Natural killer cell treated with Interleukin-12 subunit alpha and Interleukin-12 subunit beta and Interleukin-15 and Interleukin-18, amount 100 ng/mL, for 72 hours (primary cell): ENCODE data around the gene SH3PXD2A. TPM values are rescaled to one million over a fixed set of nuclear protein-coding genes. Genes with fewer than 3 reads are reported as not detected.

ENCODE experiments used
- ATAC-seq, 2 donors: fragments of 150-1000 bp; cut with Tn5 transposase in 1 of 2; sonication (Bioruptor Pico), chemical (Tn5 transposase) in 1 of 2; 2 replicates each; pipeline ENCODE4 v1.10.0; 2021
- DNase-seq: peaks from one replicate; pipeline ENCODE4 v3.0.0; 2022; ENCODE audit warnings: low spot score
- H3K27ac Mint-ChIP-seq, 2 donors: 1 replicate in 1 of 2; 2 replicates in 1 of 2; pipeline ENCODE4 v1.8.0; 2022; ENCODE audit warnings: mixed read lengths in 2 of 2, mild to moderate bottlenecking in 1 of 2, moderate library complexity in 1 of 2
- H3K27me3 Mint-ChIP-seq, 2 donors: 1 replicate in 1 of 2; 2 replicates in 1 of 2; pipeline ENCODE4 v1.8.0; 2022; ENCODE audit warnings: mixed read lengths in 2 of 2
- H3K36me3 Mint-ChIP-seq: one replicate; pipeline ENCODE4 v1.8.0; 2022; ENCODE audit warnings: mixed read lengths
- H3K4me1 Mint-ChIP-seq, 2 donors: 1 replicate in 1 of 2; 2 replicates in 1 of 2; pipeline ENCODE4 v1.8.0; 2022; ENCODE audit warnings: low read depth in 2 of 2, mixed read lengths in 2 of 2, mild to moderate bottlenecking in 1 of 2
- H3K4me3 Mint-ChIP-seq: one replicate; pipeline ENCODE4 v1.8.0; 2022; ENCODE audit warnings: mixed read lengths
- H3K9me3 Mint-ChIP-seq: 2 replicates; pipeline ENCODE4 v1.8.0; 2022; ENCODE audit warnings: mixed read lengths
- total RNA-seq, 2 donors: library from RNA; stranded (reverse); gene quantifications; one replicate each; pipeline ENCODE4 v1.2.3, GENCODE V29; 2022

The SH3PXD2A gene
- total RNA-seq, 2 donors from 2014 or later = 3.4 to 7.6 TPM

DNA sequence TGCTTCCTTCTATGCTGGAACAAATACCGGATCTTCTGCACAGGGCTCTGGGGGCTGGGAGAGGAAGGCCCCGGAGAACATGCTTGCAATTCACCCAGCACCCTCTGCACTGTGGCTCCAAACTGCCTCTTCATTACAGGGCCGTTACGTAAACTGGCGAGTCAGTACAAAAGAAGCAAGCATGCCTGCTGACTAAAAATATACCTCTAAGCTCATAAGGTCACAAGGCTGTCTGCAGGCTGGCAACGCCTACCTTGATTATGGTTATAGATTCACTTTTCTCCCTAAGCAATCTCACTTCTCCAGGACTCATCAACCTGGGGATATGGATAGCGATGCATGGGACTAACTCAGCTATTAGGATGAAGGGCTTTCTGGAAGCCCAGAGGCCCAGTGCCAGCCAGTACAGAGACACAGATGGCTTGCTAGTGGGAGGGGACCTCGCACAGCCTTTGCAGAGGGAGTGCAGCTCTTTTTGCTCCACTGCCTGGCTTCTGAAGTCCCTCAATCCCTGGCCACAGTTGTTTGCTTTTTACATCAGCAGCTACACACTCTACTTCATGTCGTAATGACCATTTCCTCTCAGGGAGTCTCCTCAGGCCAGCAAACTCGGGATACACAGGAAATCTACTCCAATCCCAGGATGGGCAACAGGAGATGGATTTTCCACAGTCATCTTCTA lies 96.1 kb downstream of the SH3PXD2A start:
- Mint-ChIP-seq H3K36me3 (no peaks in the 10 kb centered on the region), H3K9me3 (no peaks in the 10 kb centered on the region), H3K27me3 (no peaks in the 10 kb centered on the region), H3K27ac (peak overlapping the region; percentile 69 to 79), H3K4me1 (peaks cover 36 to 41% of the 10 kb centered on the region in 2 donors), H3K4me3 (peak overlapping the region; percentile 62)
- ATAC-seq (peak; percentile 66 to 71), DNase-seq (no peak)

DNA sequence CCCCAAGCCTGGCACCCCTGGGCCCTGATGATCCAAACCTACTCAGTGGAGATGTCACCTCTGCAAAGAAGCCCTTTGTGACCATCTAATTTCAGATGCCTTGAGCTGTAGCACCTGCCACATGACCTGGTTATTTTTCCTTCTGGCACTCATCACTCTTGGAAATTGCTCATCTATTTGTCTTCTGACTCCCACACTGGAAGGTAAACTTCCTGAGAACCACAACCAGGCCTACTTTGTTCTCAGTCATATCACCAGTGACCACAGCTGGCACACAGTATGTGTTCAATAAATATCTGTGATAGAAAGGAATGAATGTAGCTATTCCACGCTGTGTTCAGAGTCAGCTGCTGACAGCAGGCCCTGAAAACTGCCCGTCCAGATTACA lies 97.1 kb downstream of the SH3PXD2A start:
- H3K36me3 Mint-ChIP-seq = no peaks in the 10 kb centered on the region
- H3K9me3 Mint-ChIP-seq = no peaks in the 10 kb centered on the region
- no peak for DNase-seq
- H3K27me3 Mint-ChIP-seq = no peaks in the 10 kb centered on the region
- H3K27ac Mint-ChIP-seq = peak overlapping the region; percentile 69 to 79
- H3K4me1 Mint-ChIP-seq = peaks cover 29 to 32% of the 10 kb centered on the region in 2 donors
- peak in 1 of 2 donors; percentile 11 for ATAC-seq
- peak overlapping the region; percentile 62 for H3K4me3 Mint-ChIP-seq

DNA sequence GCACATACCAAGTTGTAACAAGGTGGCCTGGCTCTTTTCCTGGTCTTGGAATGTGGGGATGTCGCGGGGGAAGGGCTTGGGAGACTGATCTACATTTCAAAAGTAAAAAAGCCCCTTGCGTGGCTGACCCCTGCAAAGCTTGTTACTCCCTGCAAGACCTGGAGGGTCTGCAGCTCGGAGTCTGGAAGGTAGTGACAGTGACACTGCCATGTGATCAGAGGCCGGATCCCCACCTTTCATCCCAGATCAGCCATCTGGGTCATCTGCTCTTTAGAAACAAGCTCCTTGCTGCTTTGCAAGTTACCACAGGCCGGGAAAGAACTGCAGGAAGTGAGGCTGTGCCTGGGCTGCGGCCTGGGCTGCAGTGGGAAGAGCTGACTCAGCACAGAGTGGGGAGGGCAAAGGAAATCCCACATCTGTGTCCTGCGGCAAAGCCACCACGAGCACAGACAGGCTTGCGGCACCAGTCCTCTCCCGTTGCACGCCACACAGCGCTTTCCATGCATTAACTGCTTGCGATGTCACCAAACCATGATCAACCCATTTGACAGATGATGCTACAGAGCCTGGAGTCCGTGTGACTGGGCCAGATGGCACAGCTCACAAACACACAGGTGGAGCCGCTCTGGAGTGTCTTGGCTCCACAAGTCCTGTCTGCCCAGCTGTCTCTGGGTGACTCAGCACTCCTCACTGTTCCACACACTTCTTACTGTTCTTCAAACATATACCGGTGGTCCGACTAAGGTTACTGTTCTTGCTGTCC lies 97.7 kb downstream of the SH3PXD2A start:
- peak overlapping the region; percentile 69 to 79 for H3K27ac Mint-ChIP-seq

GRCh38 chr10:103756277-103756869 lies 99.0 kb downstream of the SH3PXD2A start:
- no peak overlapping the region for H3K4me3 Mint-ChIP-seq
- ATAC-seq = no peak
- no peaks in the 10 kb centered on the region for H3K9me3 Mint-ChIP-seq
- no peak for DNase-seq
- H3K4me1 Mint-ChIP-seq = peaks cover 27 to 29% of the 10 kb centered on the region in 2 donors
- no peaks in the 10 kb centered on the region for H3K27me3 Mint-ChIP-seq
- H3K27ac Mint-ChIP-seq = peak overlapping the region; percentile 69 to 79
- no peaks in the 10 kb centered on the region for H3K36me3 Mint-ChIP-seq

More for the DNA sequence above, 97.7 kb downstream of the SH3PXD2A start:
- DNase-seq (peak; percentile 86), ATAC-seq (peak; percentile 76 to 90)
- H3K4me1 Mint-ChIP-seq = peaks cover 27 to 29% of the 10 kb centered on the region in 2 donors
- H3K27me3 Mint-ChIP-seq = no peaks in the 10 kb centered on the region
- peak overlapping the region; percentile 62 for H3K4me3 Mint-ChIP-seq
- H3K9me3 Mint-ChIP-seq = no peaks in the 10 kb centered on the region
- no peaks in the 10 kb centered on the region for H3K36me3 Mint-ChIP-seq

GRCh38 chr10:103752680-103753248 lies 102.6 kb downstream of the SH3PXD2A start:
- Mint-ChIP-seq H3K27me3 (no peaks in the 10 kb centered on the region), H3K4me1 (peaks cover 7 to 11% of the 10 kb centered on the region in 2 donors), H3K4me3 (no peak overlapping the region), H3K36me3 (no peaks in the 10 kb centered on the region), H3K27ac (no peak overlapping the region), H3K9me3 (no peaks in the 10 kb centered on the region)
- ATAC-seq (no peak), DNase-seq (peak; percentile 59)

GRCh38 chr10:103751667-103752290 lies 103.6 kb downstream of the SH3PXD2A start:
- DNase-seq (no peak), ATAC-seq (no peak)
- peaks cover 0 to 3% of the 10 kb centered on the region in 2 donors for H3K4me1 Mint-ChIP-seq
- no peaks in the 10 kb centered on the region for H3K27me3 Mint-ChIP-seq
- H3K36me3 Mint-ChIP-seq = no peaks in the 10 kb centered on the region
- no peak overlapping the region for H3K27ac Mint-ChIP-seq
- no peak overlapping the region for H3K4me3 Mint-ChIP-seq
- H3K9me3 Mint-ChIP-seq = no peaks in the 10 kb centered on the region

DNA sequence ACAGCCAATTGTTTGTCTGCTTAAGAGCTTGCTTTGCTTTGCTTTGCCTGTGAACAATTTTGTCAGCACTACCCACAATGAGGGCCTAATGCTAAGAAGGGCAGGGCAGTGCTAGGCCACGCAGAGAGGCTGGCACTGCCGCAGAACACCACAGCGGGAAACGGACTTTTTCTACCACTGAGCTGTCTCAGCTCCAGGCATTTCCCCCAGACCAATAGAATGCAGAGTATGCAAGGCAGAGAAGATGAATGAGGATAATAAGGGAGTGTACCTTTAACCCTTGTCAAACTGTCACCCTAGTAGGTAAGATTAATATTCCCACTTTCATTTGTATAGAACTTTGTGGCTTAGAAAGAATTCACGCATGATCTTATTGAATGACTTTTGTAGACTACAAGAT lies 104.5 kb downstream of the SH3PXD2A start:
- Mint-ChIP-seq H3K4me1 (peaks cover 0 to 5% of the 10 kb centered on the region in 2 donors), H3K27me3 (no peaks in the 10 kb centered on the region)
- ATAC-seq = no peak

DNA sequence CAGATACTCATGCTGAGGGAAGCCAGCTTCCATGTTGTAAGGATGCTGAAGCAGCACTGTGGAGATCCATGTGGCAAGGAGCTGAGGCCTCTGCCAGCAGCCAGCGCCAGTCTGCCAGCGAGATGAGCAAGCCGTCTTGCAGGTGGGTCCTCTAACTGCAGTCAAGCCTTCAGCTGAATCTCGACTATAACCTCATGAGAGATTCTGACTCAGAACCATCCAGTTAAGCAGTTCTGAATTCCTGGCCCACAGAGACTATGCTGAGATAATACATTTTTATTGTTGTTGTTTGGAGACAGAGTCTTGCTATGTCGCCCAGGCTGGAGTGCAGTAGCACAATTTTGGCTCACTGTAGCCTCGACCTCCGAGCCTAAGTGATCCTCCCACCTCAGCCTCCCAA lies 105.6 kb downstream of the SH3PXD2A start:
- peaks cover 0 to 8% of the 10 kb centered on the region in 2 donors for H3K4me1 Mint-ChIP-seq
- no peak overlapping the region for H3K27ac Mint-ChIP-seq

More for the DNA sequence above, 104.5 kb downstream of the SH3PXD2A start:
- no peak overlapping the region for H3K4me3 Mint-ChIP-seq
- no peak overlapping the region for H3K27ac Mint-ChIP-seq
- H3K36me3 Mint-ChIP-seq = no peaks in the 10 kb centered on the region
- H3K9me3 Mint-ChIP-seq = no peaks in the 10 kb centered on the region
- DNase-seq = no peak

GRCh38 chr10:103748020-103748419 lies 107.4 kb downstream of the SH3PXD2A start:
- Mint-ChIP-seq H3K36me3 (no peaks in the 10 kb centered on the region), H3K4me1 (peaks cover 0 to 8% of the 10 kb centered on the region in 2 donors), H3K4me3 (no peak overlapping the region), H3K27me3 (no peaks in the 10 kb centered on the region), H3K27ac (no peak overlapping the region), H3K9me3 (no peaks in the 10 kb centered on the region)
- ATAC-seq (peak in 1 of 2 donors; percentile 43), DNase-seq (no peak)

More for the DNA sequence above, 105.6 kb downstream of the SH3PXD2A start:
- no peaks in the 10 kb centered on the region for H3K36me3 Mint-ChIP-seq
- ATAC-seq (no peak), DNase-seq (no peak)
- no peaks in the 10 kb centered on the region for H3K9me3 Mint-ChIP-seq
- H3K4me3 Mint-ChIP-seq = no peak overlapping the region
- H3K27me3 Mint-ChIP-seq = no peaks in the 10 kb centered on the region

DNA sequence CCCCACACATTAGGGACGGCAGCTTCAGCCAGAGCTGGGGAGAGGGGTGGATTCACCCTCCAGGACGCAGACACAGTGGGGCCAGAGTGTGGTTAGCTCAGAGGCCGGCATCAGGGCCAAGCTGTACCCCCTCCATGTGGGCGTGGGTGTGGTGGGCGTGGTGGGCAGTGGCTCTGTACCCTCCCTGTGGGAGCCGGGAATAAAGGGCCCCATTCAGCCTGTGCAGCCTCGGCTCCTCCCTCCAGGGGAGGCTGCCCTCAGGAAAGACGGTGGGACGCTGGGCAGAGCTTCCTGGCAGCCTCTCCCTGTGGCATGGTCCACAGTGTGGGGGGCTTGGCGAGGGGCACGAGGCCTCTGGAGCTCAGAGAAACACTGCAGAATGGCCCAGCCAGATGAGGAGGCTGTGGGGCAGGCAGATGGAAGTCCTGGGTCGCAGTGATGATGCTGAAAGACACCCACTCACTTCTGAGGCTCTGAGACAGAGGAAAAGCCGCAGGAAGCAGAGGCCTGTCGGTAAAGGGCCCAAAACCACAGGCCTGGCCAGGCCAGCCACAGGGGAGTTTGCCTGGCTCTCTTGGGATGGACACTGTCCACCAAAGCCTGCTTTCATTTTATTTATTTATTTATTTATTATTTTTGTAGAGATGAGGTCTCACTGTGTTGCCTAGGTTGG lies 108.0 kb downstream of the SH3PXD2A start:
- H3K27ac Mint-ChIP-seq = no peak overlapping the region
- H3K27me3 Mint-ChIP-seq = no peaks in the 10 kb centered on the region
- peaks cover 0 to 8% of the 10 kb centered on the region in 2 donors for H3K4me1 Mint-ChIP-seq
- no peak for DNase-seq
- no peaks in the 10 kb centered on the region for H3K36me3 Mint-ChIP-seq
- ATAC-seq = no peak
- no peak overlapping the region for H3K4me3 Mint-ChIP-seq
- no peaks in the 10 kb centered on the region for H3K9me3 Mint-ChIP-seq

DNA sequence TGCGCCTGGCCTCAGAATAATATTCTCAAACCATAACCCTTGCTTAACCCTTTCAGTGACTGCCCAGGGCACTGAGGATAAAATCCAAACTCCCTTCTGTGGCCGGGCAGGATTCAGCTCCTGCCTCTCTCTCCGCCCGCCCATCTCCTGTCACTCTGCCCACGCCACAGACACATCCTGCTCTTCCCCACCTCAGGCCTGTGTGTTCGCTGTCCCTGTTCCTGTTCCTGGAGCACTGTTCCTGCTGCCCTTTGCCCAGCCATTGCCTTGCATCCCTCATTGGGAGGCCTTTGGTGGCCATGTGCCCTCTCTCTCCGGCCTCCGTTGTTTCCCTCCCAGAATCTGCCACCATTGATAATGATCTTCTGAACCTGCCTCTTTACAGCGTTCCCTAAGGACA lies 108.8 kb downstream of the SH3PXD2A start:
- ATAC-seq (no peak), DNase-seq (no peak)
- no peaks in the 10 kb centered on the region for H3K9me3 Mint-ChIP-seq
- no peaks in the 10 kb centered on the region for H3K27me3 Mint-ChIP-seq
- H3K36me3 Mint-ChIP-seq = no peaks in the 10 kb centered on the region
- H3K27ac Mint-ChIP-seq = no peak overlapping the region
- no peak overlapping the region for H3K4me3 Mint-ChIP-seq
- peaks cover 0 to 8% of the 10 kb centered on the region in 2 donors for H3K4me1 Mint-ChIP-seq

GRCh38 chr10:103745341-103746247 lies 109.8 kb downstream of the SH3PXD2A start:
- H3K27ac Mint-ChIP-seq = no peak overlapping the region
- H3K36me3 Mint-ChIP-seq = no peaks in the 10 kb centered on the region
- ATAC-seq (peak; percentile 17 to 47), DNase-seq (no peak)
- no peaks in the 10 kb centered on the region for H3K27me3 Mint-ChIP-seq
- H3K4me3 Mint-ChIP-seq = no peak overlapping the region
- peaks cover 0 to 8% of the 10 kb centered on the region in 2 donors for H3K4me1 Mint-ChIP-seq
- H3K9me3 Mint-ChIP-seq = no peaks in the 10 kb centered on the region
